GM08714 (cell line): ENCODE data around the gene NRG2.

Source experiments
- H3K4me3 ChIP-seq: fragments of 200-500 bp; sonication (Bioruptor generic); 2 replicates; pipeline ENCODE4 v1.5.1; 2014; ENCODE audit warnings: mild to moderate bottlenecking, low read length, inconsistent platforms
- ZNF274 ChIP-seq: IDR thresholded peaks from 2 replicates; pipeline ENCODE4 v1.6.1; 2012; ENCODE audit warnings: mild to moderate bottlenecking, low read depth, low read length

Gene NRG2

DNA sequence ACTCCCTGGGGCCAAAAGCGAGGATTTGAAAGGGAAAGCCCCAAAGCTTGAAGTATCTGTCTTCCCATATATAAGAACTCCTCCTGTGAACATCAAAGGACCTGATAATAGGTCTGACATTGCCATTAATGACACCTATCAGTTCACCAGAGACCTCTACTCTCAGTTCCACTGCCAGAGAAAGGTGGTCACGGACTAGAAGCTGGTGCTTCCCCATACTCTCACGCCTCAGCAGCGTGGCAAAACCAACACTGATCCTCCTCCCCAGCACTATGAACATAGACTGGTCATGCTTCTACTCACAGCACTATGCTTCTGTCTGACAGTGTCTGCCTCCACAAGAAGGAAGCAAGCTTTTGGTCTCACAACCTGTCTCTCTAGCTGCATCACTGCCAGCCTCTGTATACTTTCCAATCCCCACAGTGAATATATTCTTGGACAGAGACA, 37.9 kb downstream of the NRG2 start:
- no peak overlapping the region for H3K4me3 ChIP-seq
- no peak for TF ChIP-seq ZNF274

DNA sequence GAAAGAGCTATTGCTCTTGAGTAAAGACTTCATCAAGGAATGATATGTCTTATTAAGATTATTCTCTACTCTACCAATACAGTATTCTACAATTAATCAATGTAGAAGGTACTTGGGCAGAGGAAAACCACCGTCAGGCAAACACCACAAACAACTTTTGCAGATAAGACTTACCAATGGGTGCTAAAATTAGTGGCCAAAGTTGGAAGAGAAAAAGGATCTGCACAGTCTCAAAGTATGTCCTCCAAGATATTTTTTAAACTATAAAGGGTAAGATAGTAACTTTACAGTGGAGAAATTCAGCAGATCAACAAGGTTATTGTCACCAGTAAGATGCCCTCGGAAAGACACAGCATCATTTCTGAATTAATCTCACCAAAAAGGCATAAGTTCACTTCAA, 38.9 kb downstream of the NRG2 start:
- no peak for TF ChIP-seq ZNF274
- H3K4me3 ChIP-seq = no peak overlapping the region

DNA sequence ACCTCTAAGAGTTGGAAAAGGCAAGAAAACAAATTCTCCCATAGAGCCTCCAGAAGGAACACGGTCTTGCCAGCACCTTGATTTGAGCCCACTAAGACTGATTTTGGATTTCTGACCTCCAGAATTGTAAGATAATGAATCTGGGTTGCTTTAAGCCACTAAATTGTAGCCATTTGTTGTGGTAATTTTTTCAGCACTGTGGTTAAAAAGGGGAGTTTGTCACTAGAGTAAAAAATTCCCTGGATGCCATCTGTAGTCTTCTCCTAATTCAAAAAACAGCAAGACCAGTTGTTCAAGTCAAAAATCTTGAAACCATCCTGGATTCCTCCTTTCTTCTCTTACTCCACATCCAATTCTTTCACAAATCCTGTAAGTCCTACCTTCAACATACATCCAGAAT, 39.6 kb downstream of the NRG2 start:
- no peak overlapping the region for H3K4me3 ChIP-seq
- TF ChIP-seq ZNF274 = no peak

DNA sequence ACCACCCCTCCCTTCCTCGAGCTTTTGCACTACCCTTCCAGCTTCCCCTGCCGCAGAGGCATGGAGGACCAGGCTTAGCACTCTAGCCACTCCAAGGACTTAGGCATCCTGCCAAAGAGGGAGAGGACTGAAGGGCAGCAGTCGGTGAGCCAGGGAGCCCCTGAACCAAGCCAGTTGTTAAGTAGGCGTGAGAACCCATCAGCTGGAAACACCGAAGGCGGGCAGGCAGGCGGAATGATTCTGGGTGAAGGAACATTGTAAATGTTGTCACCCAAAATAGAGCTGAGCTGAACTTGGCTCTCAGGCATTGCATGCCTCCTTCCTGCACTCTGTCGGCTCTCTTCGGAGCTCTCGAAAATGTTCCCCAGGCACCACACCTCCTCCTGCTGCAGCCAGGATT, 42.8 kb downstream of the NRG2 start:
- H3K4me3 ChIP-seq = no peak overlapping the region
- no peak for TF ChIP-seq ZNF274

DNA sequence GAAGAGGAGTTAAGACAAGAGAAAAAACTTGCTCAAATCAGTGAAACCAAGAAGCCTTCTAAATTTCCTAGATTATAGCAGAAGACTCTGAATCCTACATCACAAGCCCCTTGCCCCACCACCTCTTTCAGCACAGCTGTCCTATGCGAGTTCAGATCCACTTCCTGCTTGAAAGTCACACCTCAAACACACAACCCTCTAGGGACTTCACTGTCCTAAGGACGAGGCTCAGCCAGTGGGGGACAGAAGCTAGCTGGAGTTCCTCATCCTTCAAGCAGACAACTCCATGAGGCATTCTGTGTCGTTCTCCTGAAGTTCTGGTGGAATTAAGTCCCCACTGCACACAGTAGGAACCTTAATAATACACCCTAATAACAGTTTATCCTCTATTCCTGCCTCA, 44.3 kb downstream of the NRG2 start:
- H3K4me3 ChIP-seq = no peak overlapping the region
- no peak for TF ChIP-seq ZNF274

DNA sequence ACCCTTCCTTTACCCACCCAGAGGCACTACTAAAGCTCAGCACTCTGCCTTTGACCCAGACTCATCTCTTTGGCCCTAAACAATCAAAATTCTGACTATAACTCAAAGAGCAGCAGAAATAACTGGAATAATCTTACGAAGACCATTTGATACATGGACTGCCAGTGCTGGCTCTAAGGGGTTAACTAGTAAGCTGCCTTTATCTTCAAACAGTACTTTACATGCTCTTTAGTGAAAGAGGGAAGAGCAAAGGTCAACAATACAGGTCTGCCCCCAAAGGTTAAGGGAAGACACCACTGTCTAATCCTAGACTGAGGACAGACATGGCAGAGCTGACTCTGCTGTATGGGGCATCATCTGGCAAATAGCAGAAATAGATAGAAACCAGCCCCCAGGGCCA, 45.8 kb downstream of the NRG2 start:
- no peak for TF ChIP-seq ZNF274
- H3K4me3 ChIP-seq = no peak overlapping the region

DNA sequence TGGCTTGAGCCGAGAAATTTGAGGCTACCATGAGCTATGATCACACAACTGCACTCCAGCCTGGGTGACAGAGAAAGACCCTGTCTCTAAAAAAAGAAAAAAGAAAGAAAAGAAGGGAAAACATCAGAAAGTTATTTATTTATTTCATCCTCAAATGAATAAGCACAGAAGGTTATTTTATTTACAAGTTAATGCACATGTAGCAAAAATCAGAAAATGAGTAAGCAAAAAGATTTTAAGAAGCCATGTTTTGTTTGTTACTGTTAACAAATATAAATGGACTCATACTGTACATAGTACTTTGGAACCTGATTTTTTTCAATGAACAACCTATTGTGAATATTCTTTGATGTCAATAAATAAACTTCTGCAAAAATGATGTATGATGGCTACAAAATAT, 47.2 kb downstream of the NRG2 start:
- no peak overlapping the region for H3K4me3 ChIP-seq
- no peak for TF ChIP-seq ZNF274

DNA sequence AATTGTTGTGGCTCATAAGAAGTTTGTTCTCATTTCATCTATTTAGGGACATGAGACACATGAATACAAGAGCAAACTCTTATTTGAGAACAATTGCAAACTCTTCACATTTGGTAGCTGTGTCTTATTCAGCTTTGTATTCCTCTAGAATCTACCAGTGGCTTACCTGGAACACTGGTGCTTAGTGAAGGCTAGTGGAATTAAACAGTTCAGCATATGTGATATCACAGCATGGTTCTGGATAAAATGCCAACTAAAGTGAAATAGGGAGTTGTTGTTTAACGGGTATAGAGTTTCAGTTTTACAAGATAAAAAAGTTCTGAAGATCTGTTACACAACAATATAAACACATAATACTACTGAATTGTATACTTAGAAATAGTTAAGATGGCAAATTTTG, 48.9 kb downstream of the NRG2 start:
- no peak overlapping the region for H3K4me3 ChIP-seq
- no peak for TF ChIP-seq ZNF274

DNA sequence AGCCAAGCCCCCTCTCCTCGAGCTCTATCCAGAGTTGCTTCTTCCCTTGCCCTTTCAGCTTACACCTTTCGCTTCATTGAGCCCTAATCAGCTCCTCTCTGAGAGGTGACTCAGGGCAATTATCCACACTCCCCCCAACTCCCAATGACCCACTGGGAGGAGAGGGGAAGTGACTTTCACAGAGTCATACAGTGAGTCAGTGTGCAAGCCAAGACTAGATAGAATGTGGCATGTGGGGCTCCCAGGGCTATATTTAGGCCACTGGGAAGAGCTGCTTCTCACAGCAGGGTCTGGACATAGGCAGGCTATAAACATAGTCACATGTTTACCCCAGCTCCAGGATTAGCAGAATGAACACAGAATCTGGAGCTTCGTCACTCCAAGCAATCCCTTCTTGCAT, 57.4 kb downstream of the NRG2 start:
- no peak for TF ChIP-seq ZNF274
- no peak overlapping the region for H3K4me3 ChIP-seq

DNA sequence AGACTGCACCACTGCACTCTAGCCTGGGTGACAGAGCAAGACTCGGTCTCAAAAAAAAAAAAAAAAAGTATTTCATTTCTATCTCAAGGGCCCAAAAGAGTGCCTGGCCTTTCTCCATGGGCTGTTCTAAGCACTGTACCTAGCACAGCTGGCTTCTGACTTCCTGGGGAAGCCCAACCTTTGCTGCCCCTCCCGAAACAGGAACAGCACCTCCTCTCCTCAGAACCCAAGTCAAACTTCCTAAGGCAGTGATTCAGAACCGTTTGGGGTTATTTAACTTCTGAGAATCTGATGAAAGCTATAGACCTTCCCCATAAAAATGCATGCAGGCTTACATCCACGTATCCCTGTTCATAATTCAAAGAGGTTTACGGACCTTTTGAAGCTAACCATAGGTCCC, 57.8 kb downstream of the NRG2 start:
- TF ChIP-seq ZNF274 = no peak
- H3K4me3 ChIP-seq = no peak overlapping the region

DNA sequence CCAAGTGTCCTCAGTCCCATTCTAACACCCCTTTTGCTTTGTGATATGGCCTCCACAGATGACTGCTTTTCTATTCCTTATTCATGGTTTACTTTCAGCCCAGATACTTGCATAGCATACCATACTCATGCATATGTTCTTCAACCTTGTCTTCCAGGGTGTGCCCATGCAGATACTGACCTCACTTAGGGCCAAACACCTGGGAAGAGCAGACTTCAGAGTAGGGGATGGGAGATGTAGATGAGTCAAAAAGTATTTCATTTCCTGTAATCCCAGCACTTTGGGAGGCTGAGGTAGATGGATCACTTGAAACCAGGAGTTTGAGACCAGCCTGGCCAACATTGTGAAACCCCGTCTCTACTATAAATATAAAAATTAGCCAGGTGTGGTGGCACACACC, 58.3 kb downstream of the NRG2 start:
- no peak overlapping the region for H3K4me3 ChIP-seq
- TF ChIP-seq ZNF274 = no peak

DNA sequence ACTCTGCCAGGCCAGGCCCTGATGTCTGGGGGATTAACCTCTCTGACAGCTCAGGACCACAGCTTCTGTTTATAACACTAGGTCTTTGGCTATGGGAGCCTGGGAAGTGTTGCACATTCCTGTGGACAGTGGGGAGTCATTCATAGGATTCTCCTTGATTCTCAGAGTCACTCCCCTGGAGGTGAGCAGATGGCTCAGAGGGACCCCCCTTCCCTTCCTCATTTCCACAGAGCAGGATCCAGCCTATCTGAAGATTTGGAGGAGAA, 60.2 kb downstream of the NRG2 start:
- no peak for TF ChIP-seq ZNF274
- no peak overlapping the region for H3K4me3 ChIP-seq

DNA sequence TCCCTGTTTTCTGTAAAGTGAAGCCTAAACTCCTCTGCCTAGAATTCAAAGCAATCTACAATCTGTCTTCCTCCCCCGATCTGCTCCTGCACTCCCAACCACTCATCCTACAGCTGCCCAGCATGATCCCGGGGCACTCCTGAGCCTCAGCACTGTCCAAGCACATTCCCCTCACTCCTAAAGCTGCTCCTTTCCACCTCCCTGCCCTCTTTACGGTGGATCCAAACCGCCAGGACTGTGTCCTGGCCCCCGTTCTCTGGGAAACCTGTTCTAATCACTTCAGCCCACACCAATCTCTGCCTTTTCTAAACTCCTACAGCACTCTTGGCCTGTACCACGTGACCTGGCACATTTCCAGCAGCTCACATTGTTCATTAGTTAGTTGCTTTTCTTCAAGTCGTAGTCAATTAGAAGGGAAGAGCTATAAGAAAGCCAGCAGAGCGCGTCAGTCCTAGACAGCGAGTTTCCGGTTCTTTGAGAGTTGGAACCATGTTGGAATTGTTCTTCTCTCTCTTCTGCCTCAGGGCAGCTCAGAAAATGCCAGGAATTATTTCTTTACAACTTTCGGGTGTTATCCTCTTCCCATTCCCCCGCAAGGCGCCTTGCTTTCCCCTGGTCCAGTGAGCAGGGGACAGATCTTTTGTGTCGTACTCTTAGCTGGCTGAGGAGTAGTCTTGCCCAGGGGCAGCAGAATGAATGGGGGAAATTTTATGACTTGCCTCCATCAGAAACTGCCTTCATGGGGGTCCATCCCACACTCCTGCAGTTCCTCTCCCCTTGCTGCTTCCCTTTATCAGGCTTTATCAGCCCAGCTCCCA, 60.7 kb downstream of the NRG2 start:
- TF ChIP-seq ZNF274 = no peak
- H3K4me3 ChIP-seq = no peak overlapping the region

DNA sequence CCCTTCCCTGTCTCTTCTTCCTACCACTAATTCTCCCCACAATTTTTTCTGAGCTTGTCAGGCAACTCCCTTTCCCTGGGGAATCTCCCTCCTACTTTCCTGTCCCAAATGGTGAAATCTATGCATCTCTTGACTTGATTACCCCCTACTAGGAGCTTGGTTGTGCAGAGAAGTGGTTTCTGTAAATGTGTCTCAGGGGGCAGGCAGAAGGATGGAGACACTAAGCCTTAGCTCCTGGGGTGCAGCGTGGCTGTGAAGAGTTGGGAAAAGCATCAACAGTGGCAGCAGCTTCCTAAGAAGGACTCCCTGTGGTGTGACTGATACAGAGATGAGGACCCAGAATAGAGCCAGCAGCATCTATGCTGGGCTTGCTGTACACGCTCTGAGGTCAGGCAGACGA, 62.3 kb downstream of the NRG2 start:
- TF ChIP-seq ZNF274 = no peak
- no peak overlapping the region for H3K4me3 ChIP-seq

DNA sequence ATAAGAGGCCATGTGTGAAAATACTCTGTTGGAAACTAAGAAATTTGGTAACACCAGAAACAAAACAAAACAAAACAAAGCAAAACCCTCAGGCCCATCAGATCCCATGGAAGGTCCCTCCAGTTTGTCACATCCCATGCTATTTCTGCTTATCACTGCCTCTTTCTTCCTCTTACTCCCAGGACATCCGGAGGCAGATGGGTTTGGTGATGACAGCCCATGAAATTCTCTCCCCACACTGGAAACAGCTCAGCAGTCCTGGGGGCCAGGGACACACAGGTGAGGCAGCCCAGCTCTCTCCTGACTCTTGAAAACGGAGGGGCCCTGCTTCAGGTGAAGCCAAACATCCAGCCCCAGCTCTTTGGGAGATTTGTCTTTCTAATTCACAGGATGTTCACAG, 63.2 kb downstream of the NRG2 start:
- no peak for TF ChIP-seq ZNF274
- no peak overlapping the region for H3K4me3 ChIP-seq

DNA sequence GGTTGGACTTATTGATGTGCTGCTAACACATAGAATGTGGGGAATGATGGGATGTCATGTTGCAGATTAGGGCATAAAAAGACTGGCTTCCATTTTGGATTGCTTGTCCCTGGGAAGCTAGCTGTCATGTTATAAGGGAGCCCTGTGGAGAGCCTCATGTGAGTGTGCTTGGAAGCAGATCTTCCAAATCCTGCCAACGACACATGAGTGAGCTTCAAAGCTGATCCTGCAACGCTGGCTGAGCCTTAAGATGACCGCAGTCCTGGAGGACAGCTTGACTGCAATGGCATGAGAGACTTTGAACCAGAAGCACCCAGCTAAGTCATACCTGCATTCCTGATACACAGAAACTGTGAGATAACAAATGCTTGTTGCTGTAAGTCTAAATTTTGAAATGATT, 63.6 kb downstream of the NRG2 start:
- TF ChIP-seq ZNF274 = no peak
- no peak overlapping the region for H3K4me3 ChIP-seq
